GM21737 (cell line): ENCODE data around the gene UNC5B.

ENCODE experiments used
- ATAC-seq: cut with Tn5 transposase; IDR thresholded peaks from one replicate; pipeline ENCODE4 v1.9.1; 2021; ENCODE audit warnings: mild to moderate bottlenecking, moderate library complexity; ENCODE audit not compliant: unreplicated experiment

The UNC5B gene

GRCh38 chr10:71280216-71280615 is 67.8 kb downstream of the UNC5B start:
- no peak for ATAC-seq

- ATAC-seq: no peak
Observed at GRCh38 chr10:71280825-71281224, 68.5 kb downstream of the UNC5B start.

GRCh38 chr10:71281646-71282322 is 69.4 kb downstream of the UNC5B start:
- ATAC-seq: no peak

- no peak for ATAC-seq
Observed at GRCh38 chr10:71282323-71282680, 69.9 kb downstream of the UNC5B start.

- no peak for ATAC-seq
Observed at GRCh38 chr10:71283410-71283809, 71.0 kb downstream of the UNC5B start.

- ATAC-seq: no peak
Observed at GRCh38 chr10:71283876-71284275, 71.5 kb downstream of the UNC5B start.

- ATAC-seq: no peak
Observed at GRCh38 chr10:71284544-71285179, 72.3 kb downstream of the UNC5B start.

- no peak for ATAC-seq
Observed at GRCh38 chr10:71285180-71285545, 72.8 kb downstream of the UNC5B start.

- ATAC-seq: no peak
Observed at GRCh38 chr10:71285986-71286385, 73.6 kb downstream of the UNC5B start.

- ATAC-seq: no peak
Observed at GRCh38 chr10:71286521-71287294, 74.3 kb downstream of the UNC5B start.

- no peak for ATAC-seq
Observed at GRCh38 chr10:71287456-71287855, 75.1 kb downstream of the UNC5B start.

- no peak for ATAC-seq
Observed at GRCh38 chr10:71288461-71288860, 76.1 kb downstream of the UNC5B start.

- no peak for ATAC-seq
Observed at GRCh38 chr10:71289421-71290130, 77.2 kb downstream of the UNC5B start.

GRCh38 chr10:71290331-71290730 is 78.0 kb downstream of the UNC5B start:
- no peak for ATAC-seq

- ATAC-seq: no peak
Observed at GRCh38 chr10:71290806-71291527, 78.6 kb downstream of the UNC5B start.

GRCh38 chr10:71291528-71291900 is 79.1 kb downstream of the UNC5B start:
- no peak for ATAC-seq

- no peak for ATAC-seq
Observed at GRCh38 chr10:71292624-71293445, 80.5 kb downstream of the UNC5B start.

- no peak for ATAC-seq
Observed at GRCh38 chr10:71293446-71294084, 81.2 kb downstream of the UNC5B start.

- no peak for ATAC-seq
Observed at GRCh38 chr10:71294091-71294561, 81.8 kb downstream of the UNC5B start.
